Activated CD8-positive, alpha-beta memory T cell treated with anti-CD3 and anti-CD28 coated beads, Interleukin-2, amount 50 U/mL, for 24 hours (primary cell): Measurements from ENCODE around the gene KIF6.
"Not testable (repeated sequence)": the region's sequence is repeated elsewhere in the genome, so short reads cannot be mapped to it uniquely, and the experiment has no call there.

ENCODE experiments used
- DNase-seq: peaks from one replicate; pipeline ENCODE4 v3.0.0-alpha.2; 2020; ENCODE audit errors: extremely low read depth

Gene KIF6

GRCh38 chr6:39553860-39554802 is 171.1 kb downstream of the KIF6 start:
- DNase-seq: no peak

- no peak for DNase-seq
Observed at GRCh38 chr6:39553029-39553428, 172.2 kb downstream of the KIF6 start.

GRCh38 chr6:39550191-39550590 is 175.0 kb downstream of the KIF6 start:
- no peak for DNase-seq

- no peak for DNase-seq
Observed at GRCh38 chr6:39546731-39547130, 178.5 kb downstream of the KIF6 start.

- no peak for DNase-seq
Observed at GRCh38 chr6:39543950-39544349, 181.3 kb downstream of the KIF6 start.

- no peak for DNase-seq
Observed at GRCh38 chr6:39543095-39543494, 182.1 kb downstream of the KIF6 start.

- DNase-seq: no peak
Observed at GRCh38 chr6:39540454-39540853, 184.8 kb downstream of the KIF6 start.

GRCh38 chr6:39530201-39530759 is 194.9 kb downstream of the KIF6 start:
- DNase-seq: no peak

GRCh38 chr6:39527792-39528564 is 197.2 kb downstream of the KIF6 start:
- no peak for DNase-seq

- no peak for DNase-seq
Observed at GRCh38 chr6:39524007-39524406, 201.2 kb downstream of the KIF6 start.

- no peak for DNase-seq
Observed at GRCh38 chr6:39521958-39522357, 203.2 kb downstream of the KIF6 start.

- no peak for DNase-seq
Observed at GRCh38 chr6:39520916-39521315, 204.3 kb downstream of the KIF6 start.

- DNase-seq: no peak
Observed at GRCh38 chr6:39520411-39520810, 204.8 kb downstream of the KIF6 start.

GRCh38 chr6:39518221-39518620 is 207.0 kb downstream of the KIF6 start:
- DNase-seq: no peak

- DNase-seq: no peak
Observed at GRCh38 chr6:39517756-39518155, 207.5 kb downstream of the KIF6 start.

- no peak for DNase-seq
Observed at GRCh38 chr6:39516471-39516870, 208.7 kb downstream of the KIF6 start.

GRCh38 chr6:39515471-39515870 is 209.7 kb downstream of the KIF6 start:
- DNase-seq: no peak

GRCh38 chr6:39515006-39515405 is 210.2 kb downstream of the KIF6 start:
- no peak for DNase-seq

GRCh38 chr6:39509831-39510230 is 215.4 kb downstream of the KIF6 start:
- DNase-seq: not testable (repeated sequence)

- no peak for DNase-seq
Observed at GRCh38 chr6:39508515-39508914, 216.7 kb downstream of the KIF6 start.

GRCh38 chr6:39507331-39507998 is 217.7 kb downstream of the KIF6 start:
- no peak for DNase-seq

- not testable (repeated sequence) for DNase-seq
Observed at GRCh38 chr6:39502362-39502955, 222.7 kb downstream of the KIF6 start.
